GM19324 (cell line): ENCODE data around the gene SORCS3.
"Not testable (repeated sequence)": the region's sequence is repeated elsewhere in the genome, so short reads cannot be mapped to it uniquely, and the experiment has no call there.

Source experiments
- ATAC-seq: cut with Tn5 transposase; IDR thresholded peaks from one replicate; pipeline ENCODE4 v1.9.1; 2021; ENCODE audit warnings: mild to moderate bottlenecking, moderate library complexity; ENCODE audit not compliant: unreplicated experiment, low FRiP score

The SORCS3 gene

GRCh38 chr10:104688251-104689042 is 47.4 kb downstream of the SORCS3 start:
- ATAC-seq: no peak

DNA sequence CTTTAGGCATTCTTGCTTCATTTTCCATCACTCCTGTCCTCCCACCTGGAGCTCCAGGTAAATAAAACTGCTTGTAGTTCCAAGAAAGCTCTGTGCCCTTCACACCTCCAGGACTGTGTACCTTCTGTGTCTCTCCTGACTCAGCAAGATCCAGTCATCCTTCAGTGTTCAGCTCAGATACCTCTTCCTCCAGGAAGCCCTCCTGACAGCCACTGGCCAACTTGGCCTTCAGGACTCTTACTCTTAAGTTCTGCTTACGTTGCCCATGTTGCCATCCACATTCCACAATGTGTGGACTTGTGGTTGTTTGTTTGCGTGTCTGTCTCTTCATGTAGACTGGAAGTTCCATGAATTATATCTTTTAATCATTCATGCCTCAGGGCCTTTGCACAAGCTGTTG is 48.0 kb downstream of the SORCS3 start:
- no peak for ATAC-seq

DNA sequence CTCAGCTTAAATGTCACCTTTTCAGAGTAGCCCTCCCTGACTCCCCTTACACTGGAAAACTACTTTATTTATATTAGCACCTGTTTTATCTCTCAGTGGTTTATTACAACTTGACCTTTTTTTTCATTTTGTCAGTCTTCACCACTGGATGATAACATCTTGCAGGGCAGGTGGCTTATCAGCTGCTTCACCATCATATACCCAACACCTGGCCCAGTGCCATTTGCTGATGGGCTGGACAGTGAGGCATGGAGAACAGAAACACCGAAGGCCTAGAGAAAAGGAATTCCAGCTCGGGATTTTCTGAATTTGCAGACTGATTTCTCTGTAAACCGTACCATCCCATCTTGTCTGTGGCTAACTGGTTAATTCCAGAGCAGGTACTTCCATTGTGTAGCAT is 48.5 kb downstream of the SORCS3 start:
- no peak for ATAC-seq

GRCh38 chr10:104690101-104690500 is 49.0 kb downstream of the SORCS3 start:
- ATAC-seq: no peak

DNA sequence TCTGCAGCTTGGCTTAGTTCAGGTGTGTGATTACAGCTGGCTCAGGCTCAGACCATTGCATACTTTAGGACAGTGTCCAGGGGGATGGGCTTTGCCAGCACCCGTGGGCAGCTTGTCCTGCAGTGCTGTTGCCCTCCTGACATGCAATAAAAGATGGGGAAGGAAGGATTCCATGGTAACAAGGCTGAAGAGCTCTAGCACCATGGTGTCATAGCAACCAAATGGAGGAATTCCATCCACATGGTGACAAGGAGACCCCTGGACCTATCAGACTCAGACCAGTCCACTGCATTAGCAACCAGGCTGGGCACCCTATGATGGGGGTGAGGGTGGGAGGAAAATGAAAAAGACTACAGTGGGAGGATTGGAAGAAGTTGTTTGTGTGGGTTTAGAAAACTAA is 49.9 kb downstream of the SORCS3 start:
- no peak for ATAC-seq

DNA sequence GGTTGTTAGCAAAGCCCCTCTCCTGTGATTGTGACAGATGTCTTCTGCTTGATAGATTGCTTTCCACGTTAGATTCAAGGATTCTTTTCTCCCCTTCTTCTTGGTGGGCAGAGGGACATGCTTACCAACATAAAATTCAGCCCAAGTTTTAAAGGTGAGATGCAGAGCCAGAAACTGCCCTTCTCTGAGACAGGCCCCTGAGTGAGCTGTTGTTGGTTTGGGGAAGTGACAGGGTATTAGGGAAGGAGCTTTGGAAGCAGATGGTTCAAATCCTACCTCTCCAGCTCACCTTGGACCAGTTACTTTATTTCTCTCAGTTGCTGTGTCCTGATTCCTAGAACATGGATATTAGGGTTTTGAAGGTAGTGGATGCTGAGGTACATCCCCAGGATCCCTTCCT is 53.0 kb downstream of the SORCS3 start:
- no peak for ATAC-seq

GRCh38 chr10:104703262-104703661 is 62.2 kb downstream of the SORCS3 start:
- ATAC-seq: not testable (repeated sequence)

- ATAC-seq: no peak
Observed at GRCh38 chr10:104706886-104707285, 65.8 kb downstream of the SORCS3 start.

DNA sequence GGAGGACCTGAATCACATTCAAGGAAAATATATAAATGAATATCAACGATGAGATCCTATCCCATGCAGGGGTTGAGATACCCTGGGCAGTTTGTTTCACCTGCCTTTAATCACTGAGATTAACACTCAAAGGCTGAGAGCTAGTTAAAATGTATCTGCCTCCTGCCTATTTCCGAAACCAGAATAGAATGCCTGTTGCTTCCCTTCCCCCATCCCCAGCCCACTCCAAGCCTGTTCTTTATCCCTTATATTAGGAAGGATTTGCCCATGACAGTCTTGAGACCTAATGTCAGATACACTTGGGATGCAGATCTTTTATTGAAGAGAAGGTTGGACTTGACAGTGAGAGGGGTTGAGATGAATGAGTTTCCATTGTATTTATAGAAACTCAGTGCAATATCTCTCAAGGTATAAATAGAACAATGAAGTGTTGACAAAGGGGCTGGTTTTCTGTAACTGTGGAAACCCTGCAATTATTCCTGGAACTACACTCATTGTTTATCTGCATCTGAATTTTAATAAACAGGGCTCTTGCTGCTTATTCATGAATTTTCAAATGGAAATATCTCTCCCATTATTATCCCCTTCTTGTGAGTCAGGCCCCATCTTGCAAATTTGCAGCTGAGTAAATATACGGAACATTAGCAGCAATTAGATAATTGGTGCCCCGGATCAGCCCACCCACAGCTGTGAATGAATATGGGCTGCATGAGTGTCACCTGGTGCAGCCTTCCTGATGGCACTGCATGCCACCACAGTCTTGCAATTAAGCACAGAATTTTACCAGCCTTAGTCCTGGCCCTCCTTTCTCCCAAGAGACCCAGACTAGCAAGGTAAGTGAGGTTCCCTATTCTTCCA is 66.7 kb downstream of the SORCS3 start:
- no peak for ATAC-seq

DNA sequence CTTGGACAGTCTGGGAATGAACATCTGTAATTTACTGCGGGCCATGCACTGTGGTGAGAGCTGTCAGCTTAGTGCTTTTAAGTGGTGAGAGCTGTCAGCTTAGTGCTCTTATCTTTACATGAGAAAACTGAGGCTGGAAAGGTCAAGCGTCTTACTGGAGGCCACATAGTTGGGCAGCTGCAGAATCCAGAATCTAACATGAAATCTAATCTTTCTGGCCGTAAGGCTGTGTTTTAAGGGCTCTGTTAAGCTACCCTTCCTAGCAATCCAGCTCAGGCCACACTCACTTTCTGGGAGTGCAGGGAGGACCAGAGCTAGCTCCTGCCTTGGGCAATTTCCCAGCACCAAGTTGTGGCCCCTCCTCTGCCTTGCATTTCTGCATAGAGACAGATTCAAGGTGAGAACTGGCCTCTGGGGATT is 70.2 kb downstream of the SORCS3 start:
- ATAC-seq: no peak

GRCh38 chr10:104730593-104730992 is 89.5 kb downstream of the SORCS3 start:
- ATAC-seq: not testable (repeated sequence)

GRCh38 chr10:104731192-104731591 is 90.1 kb downstream of the SORCS3 start:
- no peak for ATAC-seq

DNA sequence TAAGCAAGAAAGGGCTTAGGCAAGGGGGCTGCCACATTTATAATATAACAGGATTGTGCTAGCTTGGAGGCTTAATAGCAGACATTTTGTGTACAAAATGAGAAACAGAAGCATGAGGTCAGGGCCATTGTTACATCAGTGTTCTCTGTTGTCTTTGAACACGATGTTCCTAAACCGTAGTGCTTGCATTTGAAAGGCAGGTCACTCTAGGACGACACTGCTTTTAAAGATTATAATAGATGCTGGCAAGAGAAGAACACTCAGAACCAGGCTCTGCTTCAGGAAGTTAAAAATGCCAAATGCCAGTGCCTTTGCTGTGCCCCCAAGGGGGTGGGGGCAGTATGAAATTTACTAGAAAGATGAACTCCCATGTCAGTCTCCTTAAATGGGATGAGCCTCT is 91.1 kb downstream of the SORCS3 start:
- no peak for ATAC-seq

DNA sequence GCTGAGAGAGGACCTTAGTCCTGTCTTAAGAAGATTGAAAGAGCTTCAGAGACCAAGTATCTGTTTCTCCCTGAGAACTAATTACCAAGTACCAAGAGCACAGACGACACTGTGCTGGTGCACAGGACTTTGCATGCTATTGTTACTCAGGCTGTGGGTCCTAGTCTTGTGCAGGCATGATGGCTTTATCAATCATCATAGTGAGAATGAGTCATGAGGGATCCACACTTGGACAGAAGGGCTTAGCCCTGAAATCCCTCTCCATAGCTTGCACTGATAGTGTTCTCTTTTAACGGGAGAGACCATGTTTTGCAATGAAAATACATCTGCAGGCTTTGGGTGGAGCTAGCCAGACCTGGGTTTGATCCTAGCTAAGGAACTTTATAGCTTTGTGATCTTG is 93.3 kb downstream of the SORCS3 start:
- no peak for ATAC-seq

DNA sequence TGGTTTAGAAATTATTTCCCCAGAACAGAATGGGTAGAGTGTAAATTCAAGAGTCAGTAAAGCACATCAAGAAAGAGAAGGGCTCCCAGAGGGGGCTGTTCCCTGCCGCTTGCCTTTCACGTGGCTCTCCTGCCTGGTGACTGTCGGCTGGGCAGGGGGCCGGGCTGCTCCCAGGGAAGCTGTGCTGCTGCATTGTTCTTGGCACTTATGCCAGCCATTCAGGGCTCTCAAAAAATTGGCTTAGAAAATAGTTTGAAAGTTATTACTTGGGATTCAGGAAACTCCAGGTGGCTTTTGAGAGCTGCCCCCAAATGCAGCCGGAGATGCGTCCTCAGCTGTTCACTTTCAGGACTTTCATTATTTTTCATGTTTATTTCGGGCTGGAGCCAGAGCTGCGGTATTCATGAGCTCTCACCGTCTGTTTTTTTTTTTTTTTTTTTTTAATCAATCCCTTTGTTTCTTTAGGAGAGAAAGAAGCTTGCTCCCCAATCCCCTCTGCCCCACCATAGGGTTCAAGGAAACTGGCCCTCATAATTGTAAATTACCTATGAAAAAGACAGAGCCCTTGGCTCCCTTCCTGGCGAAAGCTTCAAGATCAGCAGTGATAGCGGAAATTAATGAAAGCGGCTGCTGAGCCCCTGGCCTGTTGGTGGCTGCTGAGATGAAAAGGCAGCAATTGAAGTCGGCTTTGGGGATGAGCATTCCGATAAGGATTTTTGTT is 94.1 kb downstream of the SORCS3 start:
- no peak for ATAC-seq

DNA sequence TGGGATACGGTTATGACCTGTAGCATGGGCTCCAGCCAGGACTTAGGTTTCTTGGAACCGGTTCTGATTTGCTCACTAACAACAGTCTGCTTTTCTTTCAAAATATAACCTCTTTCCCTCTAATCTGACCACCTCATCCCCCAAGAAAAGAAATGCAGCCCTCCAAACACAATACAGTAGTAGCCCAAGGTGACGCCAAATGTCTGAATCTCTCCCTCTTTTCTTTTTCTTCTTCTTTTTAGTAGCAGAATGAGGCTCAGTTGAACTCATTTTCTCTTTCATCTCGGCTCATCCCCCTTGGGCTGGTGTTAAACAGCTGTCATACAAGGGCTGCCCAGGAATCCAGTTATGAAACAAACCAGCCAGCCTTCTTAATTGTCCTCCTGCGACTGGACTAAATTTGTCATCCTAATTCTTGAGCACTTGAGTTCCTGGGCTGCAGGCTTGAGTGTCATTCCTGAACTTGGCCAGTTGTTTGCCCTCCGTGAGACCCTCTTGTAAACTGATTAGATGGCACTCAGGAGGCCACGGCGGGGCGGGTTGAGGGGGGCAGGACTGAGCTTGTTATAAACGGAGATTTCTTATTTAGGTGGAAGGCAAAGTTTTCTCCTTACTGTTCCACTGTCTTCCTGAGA is 94.8 kb downstream of the SORCS3 start:
- no peak for ATAC-seq

GRCh38 chr10:104741127-104741526 is 100.0 kb downstream of the SORCS3 start:
- ATAC-seq: no peak

- no peak for ATAC-seq
Observed at GRCh38 chr10:104744052-104744451, 103.0 kb downstream of the SORCS3 start.

GRCh38 chr10:104750291-104750690 is 109.2 kb downstream of the SORCS3 start:
- ATAC-seq: no peak

GRCh38 chr10:104762793-104763192 is 121.7 kb downstream of the SORCS3 start:
- ATAC-seq: no peak

GRCh38 chr10:104766341-104766740 is 125.3 kb downstream of the SORCS3 start:
- ATAC-seq: no peak
